GM21360 (cell line): Measurements from ENCODE around the gene FKBP10.

ENCODE experiments used
- ATAC-seq: cut with Tn5 transposase; IDR thresholded peaks from one replicate; pipeline ENCODE4 v1.9.1; 2021; ENCODE audit warnings: mild to moderate bottlenecking, moderate library complexity; ENCODE audit not compliant: unreplicated experiment

Gene FKBP10

GRCh38 chr17:41782142-41782541, 30.7 kb upstream of the FKBP10 start:
- no peak for ATAC-seq

GRCh38 chr17:41784207-41784744, 28.5 kb upstream of the FKBP10 start:
- ATAC-seq, result no peak

- no peak for ATAC-seq
Observed at GRCh38 chr17:41785091-41785858, 27.5 kb upstream of the FKBP10 start.

- no peak for ATAC-seq
Observed at GRCh38 chr17:41785859-41786226, 27.0 kb upstream of the FKBP10 start.

- ATAC-seq, result peak; percentile 89
Observed at GRCh38 chr17:41786227-41787020, 26.4 kb upstream of the FKBP10 start, which contains the start of gene JUP. Gene JUP, minus strand, starts transcription at chr17:41786711. Its CDS starts 14,857 bp downstream, at chr17:41771854.

- ATAC-seq, result no peak
Observed at GRCh38 chr17:41787021-41787418, 25.8 kb upstream of the FKBP10 start.

GRCh38 chr17:41792845-41793783, 19.7 kb upstream of the FKBP10 start:
- no peak for ATAC-seq

- no peak for ATAC-seq
Observed at GRCh38 chr17:41793784-41794539, 18.8 kb upstream of the FKBP10 start.

GRCh38 chr17:41794540-41794975, 18.2 kb upstream of the FKBP10 start:
- ATAC-seq, result no peak

GRCh38 chr17:41796121-41796895, 16.5 kb upstream of the FKBP10 start:
- ATAC-seq, result no peak

- ATAC-seq, result no peak
Observed at GRCh38 chr17:41797377-41797776, 15.4 kb upstream of the FKBP10 start.

GRCh38 chr17:41799366-41799765, 13.4 kb upstream of the FKBP10 start:
- no peak for ATAC-seq

GRCh38 chr17:41800601-41801373, 12.0 kb upstream of the FKBP10 start:
- ATAC-seq, result no peak

- ATAC-seq, result no peak
Observed at GRCh38 chr17:41801374-41802271, 11.2 kb upstream of the FKBP10 start.

- no peak for ATAC-seq
Observed at GRCh38 chr17:41803049-41804020, 9.5 kb upstream of the FKBP10 start.
